Type B pancreatic cell (in vitro differentiated cells): ENCODE data around the gene EFCAB6. TPM values are rescaled to one million over a fixed set of nuclear protein-coding genes. Genes with fewer than 3 reads are reported as not detected.

ENCODE experiments used
- DNase-seq: peaks from one replicate; pipeline ENCODE4 v3.0.0; 2021; ENCODE audit warnings: mixed read lengths; ENCODE audit not compliant: unreplicated experiment; ENCODE audit errors: extremely low spot score
- H3K27ac Mint-ChIP-seq: 2 replicates; pipeline ENCODE4 v1.8.0; 2021; ENCODE audit warnings: mild to moderate bottlenecking, mixed read lengths
- H3K27me3 Mint-ChIP-seq: 2 replicates; pipeline ENCODE4 v1.8.0; 2021; ENCODE audit warnings: mixed read lengths
- H3K36me3 Mint-ChIP-seq: 2 replicates; pipeline ENCODE4 v1.8.0; 2021; ENCODE audit warnings: mixed read lengths
- H3K4me1 Mint-ChIP-seq: one replicate; pipeline ENCODE4 v1.8.0; 2021; ENCODE audit warnings: mixed read lengths; ENCODE audit not compliant: unreplicated experiment
- H3K4me3 Mint-ChIP-seq: 2 replicates; pipeline ENCODE4 v1.8.0; 2021; ENCODE audit warnings: mild to moderate bottlenecking, mixed read lengths
- H3K9me3 Mint-ChIP-seq: 2 replicates; pipeline ENCODE4 v1.8.0; 2021; ENCODE audit warnings: mixed read lengths
- CTCF ChIP-seq: fragments of 200-600 bp; sonication (generic); conservative IDR thresholded peaks from 2 replicates; pipeline ENCODE4 v1.5.0; 2021; ENCODE audit warnings: antibody characterized with exemption, mild to moderate bottlenecking
- total RNA-seq: library from RNA; stranded (reverse); gene quantifications from 2 replicates; pipeline ENCODE4 v1.2.1, GENCODE V29; 2021; ENCODE audit warnings: low replicate concordance

The EFCAB6 gene
- total RNA-seq, 1 donor from 2014 or later = 5.3 TPM

DNA sequence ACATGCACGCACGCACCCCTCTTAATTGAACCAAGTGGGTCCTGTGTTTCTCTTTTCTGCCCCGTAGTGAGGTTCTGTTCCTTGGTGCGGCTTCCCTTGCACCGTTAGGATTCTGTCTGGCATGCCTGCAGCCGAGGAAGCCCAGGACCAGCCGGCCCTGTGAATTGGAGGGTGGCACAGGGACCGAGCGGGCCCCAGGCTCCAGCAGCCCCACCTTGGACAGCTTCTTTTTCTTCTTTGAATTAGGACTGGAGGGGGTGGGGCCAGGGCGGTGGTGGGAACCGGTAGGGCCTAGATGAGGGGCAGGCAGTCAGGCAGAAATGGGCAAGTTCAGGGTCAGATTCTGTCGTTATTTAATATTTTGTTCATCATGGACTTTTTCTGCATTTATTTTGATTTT lies 305.6 kb downstream of the EFCAB6 start:
- Mint-ChIP-seq H3K4me3 (no peak overlapping the region), H3K27me3 (no peaks in the 10 kb centered on the region), H3K36me3 (no peaks in the 10 kb centered on the region), H3K27ac (no peak overlapping the region), H3K4me1 (no peaks in the 10 kb centered on the region), H3K9me3 (no peaks in the 10 kb centered on the region)
- TF ChIP-seq CTCF = no peak
- DNase-seq = no peak

DNA sequence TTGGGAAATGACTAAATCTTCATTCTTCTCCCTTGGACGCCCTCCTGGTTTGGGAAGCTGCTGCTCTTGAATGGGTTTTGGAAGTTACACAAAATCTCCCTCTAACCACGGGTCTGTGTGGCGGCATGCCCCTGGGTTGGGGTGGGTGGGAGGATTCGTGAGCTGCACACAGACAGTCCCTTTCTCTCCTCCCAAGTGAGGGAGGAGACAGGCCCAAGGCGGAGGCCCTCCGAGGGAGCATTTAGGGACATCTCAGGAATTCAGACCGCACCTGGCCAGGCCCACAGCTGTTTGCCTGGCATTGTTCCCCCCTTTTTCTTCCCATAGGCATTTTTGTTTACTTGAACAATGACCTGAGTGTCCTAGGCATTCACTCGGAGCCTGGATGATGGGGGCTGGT lies 306.2 kb downstream of the EFCAB6 start:
- Mint-ChIP-seq H3K27ac (no peak overlapping the region), H3K4me1 (no peaks in the 10 kb centered on the region), H3K36me3 (no peaks in the 10 kb centered on the region), H3K27me3 (no peaks in the 10 kb centered on the region), H3K9me3 (no peaks in the 10 kb centered on the region), H3K4me3 (no peak overlapping the region)
- DNase-seq = no peak
- TF ChIP-seq CTCF = no peak

DNA sequence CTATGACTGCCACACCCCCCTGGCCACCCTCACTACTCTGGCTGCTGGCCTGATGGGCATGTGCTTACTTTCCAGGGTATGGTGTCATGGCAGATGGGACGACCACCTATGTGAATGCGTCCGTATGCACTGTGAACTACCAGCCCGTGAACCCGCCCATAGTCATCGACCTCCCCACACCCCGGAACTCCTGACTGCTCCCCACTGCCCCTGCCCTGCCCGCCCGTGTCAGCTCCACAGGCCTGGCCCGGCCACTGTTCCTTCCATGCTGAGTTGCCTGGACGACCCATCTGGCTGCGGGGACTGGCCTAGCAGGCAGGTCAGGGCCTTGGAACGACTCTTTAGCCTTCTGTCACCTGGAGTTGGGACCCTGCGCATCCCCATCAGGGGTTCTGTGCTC lies 306.7 kb downstream of the EFCAB6 start:
- no peak for DNase-seq
- Mint-ChIP-seq H3K27me3 (no peaks in the 10 kb centered on the region), H3K4me3 (no peak overlapping the region), H3K9me3 (no peaks in the 10 kb centered on the region), H3K27ac (no peak overlapping the region), H3K36me3 (no peaks in the 10 kb centered on the region), H3K4me1 (no peaks in the 10 kb centered on the region)
- TF ChIP-seq CTCF = no peak

DNA sequence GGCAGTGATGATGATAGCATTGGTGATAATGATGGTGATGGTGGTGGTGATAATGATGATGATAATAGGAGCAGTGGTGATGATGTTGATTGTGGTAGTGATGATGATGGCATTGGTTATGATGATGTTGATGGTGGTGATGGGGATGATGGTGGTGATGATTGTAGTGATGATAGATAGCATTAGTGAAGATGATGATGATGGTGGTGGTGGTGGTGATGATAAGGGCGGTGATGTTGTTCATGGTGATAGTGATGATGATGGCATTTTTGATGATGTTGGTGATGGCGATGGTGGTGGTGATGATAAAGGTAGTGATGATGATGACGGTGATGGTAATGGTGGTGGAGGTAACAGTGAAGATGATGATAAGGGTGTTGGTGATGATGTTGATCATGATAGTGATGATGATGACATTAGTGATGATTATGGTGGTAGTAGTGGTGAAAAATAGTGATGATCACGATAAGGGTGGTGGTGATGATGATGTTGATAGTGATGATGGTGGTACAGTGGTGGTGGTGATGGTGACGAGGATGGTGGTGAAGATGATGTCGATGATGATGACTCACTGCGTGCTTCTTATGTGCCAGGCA lies 307.3 kb downstream of the EFCAB6 start:
- Mint-ChIP-seq H3K36me3 (no peaks in the 10 kb centered on the region), H3K4me3 (no peak overlapping the region), H3K27ac (no peak overlapping the region), H3K4me1 (no peaks in the 10 kb centered on the region), H3K27me3 (no peaks in the 10 kb centered on the region), H3K9me3 (no peaks in the 10 kb centered on the region)
- no peak for DNase-seq
- no peak for TF ChIP-seq CTCF

GRCh38 chr22:43504068-43504467 lies 308.0 kb downstream of the EFCAB6 start:
- no peak for TF ChIP-seq CTCF
- no peak overlapping the region for H3K4me3 Mint-ChIP-seq
- H3K27me3 Mint-ChIP-seq = no peaks in the 10 kb centered on the region
- H3K36me3 Mint-ChIP-seq = no peaks in the 10 kb centered on the region
- H3K4me1 Mint-ChIP-seq = no peaks in the 10 kb centered on the region
- no peaks in the 10 kb centered on the region for H3K9me3 Mint-ChIP-seq
- DNase-seq = no peak
- H3K27ac Mint-ChIP-seq = no peak overlapping the region

- Mint-ChIP-seq H3K9me3 (no peaks in the 10 kb centered on the region), H3K4me1 (no peaks in the 10 kb centered on the region), H3K4me3 (no peak overlapping the region), H3K27ac (no peak overlapping the region), H3K36me3 (no peaks in the 10 kb centered on the region), H3K27me3 (no peaks in the 10 kb centered on the region)
- DNase-seq = no peak
- no peak for TF ChIP-seq CTCF
Observed at GRCh38 chr22:43502306-43502874, 309.7 kb downstream of the EFCAB6 start.
